ENCODE measurements around the gene TARS2.

GRCh38 chr1:150474869-150475268, 12.3 kb upstream of the TARS2 start:
- no peak for TF ChIP-seq CTCF (IDR thresholded peaks at IDR 0.05)
- no peak for TF ChIP-seq POLR2A (IDR thresholded peaks at IDR 0.05)

All from testis (tissue), 2 donors.